HepG2 (cell line): ENCODE results near the gene LOXL3. TPM values are rescaled to one million over a fixed set of nuclear protein-coding genes. Genes with fewer than 3 reads are reported as not detected.

Experiments used
- CBX5 ChIP-seq: sonication (generic); formaldehyde crosslinking; IDR thresholded peaks from 2 replicates; pipeline ENCODE4 v1.4.0; 2020; ENCODE audit warnings: missing genetic modification reagents, borderline replicate concordance
- ERF ChIP-seq: IDR thresholded peaks from 2 replicates; pipeline ENCODE4 v1.6.1; 2018; ENCODE audit warnings: missing biosample characterization, missing genetic modification reagents
- GABPA ChIP-seq, 2 experiments: IDR thresholded peaks; 2 replicates each; pipeline ENCODE4 v1.6.1; 2011 to 2016; ENCODE audit warnings: low read depth in 2 of 2, low read length in 1 of 2, missing biosample characterization in 1 of 2, missing genetic modification characterization in 1 of 2
- HOXA7 ChIP-seq: sonication (generic); formaldehyde crosslinking; IDR thresholded peaks from 2 replicates; pipeline ENCODE4 v1.8.1; 2022; ENCODE audit warnings: mild to moderate bottlenecking, missing genetic modification reagents, moderate library complexity
- MTF1 ChIP-seq: sonication (generic); formaldehyde crosslinking; IDR thresholded peaks from 2 replicates; pipeline ENCODE4 v1.5.0; 2020; ENCODE audit warnings: missing genetic modification reagents
- PAWR ChIP-seq: sonication (generic); formaldehyde crosslinking; IDR thresholded peaks from 2 replicates; pipeline ENCODE4 v1.4.0; 2020; ENCODE audit warnings: missing genetic modification reagents, mild to moderate bottlenecking, borderline replicate concordance
- RNF2 ChIP-seq: fragments of 450-650 bp; conservative IDR thresholded peaks from 2 replicates; pipeline ENCODE4 v1.6.1; 2016; ENCODE audit warnings: low read depth
- SALL2 ChIP-seq: sonication (generic); formaldehyde crosslinking; IDR thresholded peaks from 2 replicates; pipeline ENCODE4 v1.8.1; 2023; ENCODE audit warnings: mild to moderate bottlenecking, missing genetic modification reagents, inconsistent platforms
- U2AF1 ChIP-seq: fragments of 200-400 bp; formaldehyde crosslinking; optimal IDR thresholded peaks from 2 replicates; pipeline ENCODE3; 2017; ENCODE audit warnings: mild to moderate bottlenecking, low read depth, low read length
- ZNF296 ChIP-seq: sonication (generic); formaldehyde crosslinking; conservative IDR thresholded peaks from 2 replicates; pipeline ENCODE4 v1.5.0; 2020; ENCODE audit warnings: mild to moderate bottlenecking, missing genetic modification reagents
- ZNF3 ChIP-seq: IDR thresholded peaks from 2 replicates; pipeline ENCODE4 v1.7.0; 2017; ENCODE audit warnings: inconsistent platforms
- ZNF530 ChIP-seq: sonication (generic); formaldehyde crosslinking; IDR thresholded peaks from 2 replicates; pipeline ENCODE4 v1.5.0; 2020; ENCODE audit warnings: low read depth, mild to moderate bottlenecking, missing genetic modification reagents
- ZNF619 ChIP-seq: sonication (generic); formaldehyde crosslinking; IDR thresholded peaks from 2 replicates; pipeline ENCODE4 v1.4.0; 2020; ENCODE audit warnings: mild to moderate bottlenecking, missing genetic modification reagents
- polyA plus RNA-seq, 8 experiments: library from polyadenylated mRNA; depleted of rRNA in 3 of 8; stranded (reverse) in 7 of 8; unstranded in 1 of 8; fragments of >200 nt; fragmentation: Illumina TruSeq in 4 of 8; extraction: Trizol in 4 of 8; gene quantifications; 2 replicates each; pipeline versions ENCODE4 v1.2.1 to v1.2.3, GENCODE V29; 2011 to 2016; ENCODE audit warnings: low read depth in 4 of 8, missing spikeins in 1 of 8, mixed read lengths in 1 of 8; ENCODE audit not compliant: insufficient read depth in 1 of 8
- total RNA-seq, 5 experiments: library from RNA; depleted of rRNA; stranded (reverse); fragments of >200 nt; fragmentation: Illumina TruSeq; extraction: Trizol; gene quantifications; 2 replicates each; pipeline ENCODE4 v1.2.3, GENCODE V29; 2016; ENCODE audit warnings: low read depth in 1 of 5
- TF ChIP-seq, protein P1 (sequence below): sonication (generic); formaldehyde crosslinking; IDR thresholded peaks from 2 replicates; pipeline ENCODE4 v1.9.0; 2021; ENCODE audit warnings: missing genetic modification reagents, borderline replicate concordance
- TF ChIP-seq, protein P2 (sequence below): sonication (generic); formaldehyde crosslinking; IDR thresholded peaks from 2 replicates; pipeline ENCODE4 v1.4.0; 2020; ENCODE audit warnings: mild to moderate bottlenecking, missing genetic modification reagents
- TF ChIP-seq, protein P3 (sequence below): sonication (generic); formaldehyde crosslinking; IDR thresholded peaks from 2 replicates; pipeline ENCODE4 v1.8.0; 2022; ENCODE audit warnings: missing genetic modification reagents, low read depth, mild to moderate bottlenecking, borderline replicate concordance
- TF ChIP-seq, protein P4 (sequence below): IDR thresholded peaks from 2 replicates; pipeline ENCODE4 v1.6.1; 2016; ENCODE audit warnings: missing genetic modification reagents, missing compliant biosample characterization

LOXL3 gene
- total and polyA plus RNA-seq, 2 of the 13 experiments (the other 11 are each of a cell fraction or from before 2014, with no cell fraction given): 0.55 to 6.5 TPM

DNA sequence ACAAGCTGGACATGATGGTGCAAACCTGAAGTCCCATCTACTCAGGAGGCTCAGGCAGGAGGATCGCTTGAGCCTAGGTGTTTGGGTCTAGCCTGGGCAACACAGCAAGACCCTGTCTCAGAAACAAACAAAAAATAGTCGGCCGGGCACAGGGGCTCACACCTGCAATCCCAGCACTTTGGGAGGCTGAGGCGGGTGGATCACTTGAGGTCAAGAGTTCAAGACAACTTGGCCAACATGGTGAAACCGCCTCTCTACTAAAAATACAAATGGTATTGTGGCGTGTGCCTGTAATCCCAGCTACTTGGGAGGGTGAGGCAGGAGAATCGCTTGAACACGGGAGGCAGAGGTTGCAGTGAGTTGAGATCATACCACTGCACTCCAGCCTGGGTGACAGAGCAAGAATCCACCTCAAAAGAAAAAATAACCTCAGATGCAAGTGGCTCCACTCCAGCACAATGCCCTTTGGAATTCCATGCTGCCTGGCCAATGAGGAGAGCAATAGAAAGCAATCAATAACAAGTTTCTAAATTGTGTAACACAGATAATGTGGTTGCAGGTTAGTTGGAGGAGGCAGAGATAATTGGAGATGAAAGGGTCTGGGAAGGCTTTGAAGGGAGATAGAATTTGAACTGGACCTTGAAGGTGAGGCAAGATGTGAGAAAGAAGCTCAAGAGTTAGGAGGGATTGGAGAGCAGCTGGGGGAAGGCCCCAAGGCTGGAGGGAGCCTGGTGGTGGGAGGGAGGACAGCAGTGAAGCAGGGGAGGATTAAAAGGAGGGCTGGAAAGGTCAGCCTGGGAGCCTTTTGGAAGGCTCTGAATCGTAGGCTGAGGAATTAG, 64.9 kb downstream of the LOXL3 start (continued):
- TF ChIP-seq, protein P1, sequence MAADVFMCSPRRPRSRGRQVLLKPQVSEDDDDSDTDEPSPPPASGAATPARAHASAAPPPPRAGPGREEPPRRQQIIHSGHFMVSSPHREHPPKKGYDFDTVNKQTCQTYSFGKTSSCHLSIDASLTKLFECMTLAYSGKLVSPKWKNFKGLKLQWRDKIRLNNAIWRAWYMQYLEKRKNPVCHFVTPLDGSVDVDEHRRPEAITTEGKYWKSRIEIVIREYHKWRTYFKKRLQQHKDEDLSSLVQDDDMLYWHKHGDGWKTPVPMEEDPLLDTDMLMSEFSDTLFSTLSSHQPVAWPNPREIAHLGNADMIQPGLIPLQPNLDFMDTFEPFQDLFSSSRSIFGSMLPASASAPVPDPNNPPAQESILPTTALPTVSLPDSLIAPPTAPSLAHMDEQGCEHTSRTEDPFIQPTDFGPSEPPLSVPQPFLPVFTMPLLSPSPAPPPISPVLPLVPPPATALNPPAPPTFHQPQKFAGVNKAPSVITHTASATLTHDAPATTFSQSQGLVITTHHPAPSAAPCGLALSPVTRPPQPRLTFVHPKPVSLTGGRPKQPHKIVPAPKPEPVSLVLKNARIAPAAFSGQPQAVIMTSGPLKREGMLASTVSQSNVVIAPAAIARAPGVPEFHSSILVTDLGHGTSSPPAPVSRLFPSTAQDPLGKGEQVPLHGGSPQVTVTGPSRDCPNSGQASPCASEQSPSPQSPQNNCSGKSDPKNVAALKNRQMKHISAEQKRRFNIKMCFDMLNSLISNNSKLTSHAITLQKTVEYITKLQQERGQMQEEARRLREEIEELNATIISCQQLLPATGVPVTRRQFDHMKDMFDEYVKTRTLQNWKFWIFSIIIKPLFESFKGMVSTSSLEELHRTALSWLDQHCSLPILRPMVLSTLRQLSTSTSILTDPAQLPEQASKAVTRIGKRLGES: no peak
- TF ChIP-seq CBX5 (CRISPR knock-in tag) (no peak; the same call in 1 of the 2 replicates), PAWR (CRISPR knock-in tag) (no peak), SALL2 (CRISPR knock-in tag) (0 out of 2 replicates have a peak, but pooled peaks have one; percentile 39), HOXA7 (CRISPR knock-in tag) (peak; percentile 93; the same call in 1 of the 2 replicates), MTF1 (CRISPR knock-in tag) (no peak), ZNF530 (CRISPR knock-in tag) (no peak), ZNF3 (no peak), RNF2 (no peak), ZNF619 (peak; percentile 67; the same call in 1 of the 2 replicates), ERF (CRISPR knock-in tag) (0 out of 2 replicates have a peak, but pooled peaks have one; percentile 34), ZNF296 (CRISPR knock-in tag) (no peak), GABPA (IDR thresholded peaks at IDR 0.05; ENCODE audit: low read depth, low read length) (no peak), GABPA (CRISPR knock-in tag; IDR thresholded peaks at IDR 0.05; ENCODE audit: low read depth) (peak; percentile 36), U2AF1 (no peak)
- TF ChIP-seq, protein P2, sequence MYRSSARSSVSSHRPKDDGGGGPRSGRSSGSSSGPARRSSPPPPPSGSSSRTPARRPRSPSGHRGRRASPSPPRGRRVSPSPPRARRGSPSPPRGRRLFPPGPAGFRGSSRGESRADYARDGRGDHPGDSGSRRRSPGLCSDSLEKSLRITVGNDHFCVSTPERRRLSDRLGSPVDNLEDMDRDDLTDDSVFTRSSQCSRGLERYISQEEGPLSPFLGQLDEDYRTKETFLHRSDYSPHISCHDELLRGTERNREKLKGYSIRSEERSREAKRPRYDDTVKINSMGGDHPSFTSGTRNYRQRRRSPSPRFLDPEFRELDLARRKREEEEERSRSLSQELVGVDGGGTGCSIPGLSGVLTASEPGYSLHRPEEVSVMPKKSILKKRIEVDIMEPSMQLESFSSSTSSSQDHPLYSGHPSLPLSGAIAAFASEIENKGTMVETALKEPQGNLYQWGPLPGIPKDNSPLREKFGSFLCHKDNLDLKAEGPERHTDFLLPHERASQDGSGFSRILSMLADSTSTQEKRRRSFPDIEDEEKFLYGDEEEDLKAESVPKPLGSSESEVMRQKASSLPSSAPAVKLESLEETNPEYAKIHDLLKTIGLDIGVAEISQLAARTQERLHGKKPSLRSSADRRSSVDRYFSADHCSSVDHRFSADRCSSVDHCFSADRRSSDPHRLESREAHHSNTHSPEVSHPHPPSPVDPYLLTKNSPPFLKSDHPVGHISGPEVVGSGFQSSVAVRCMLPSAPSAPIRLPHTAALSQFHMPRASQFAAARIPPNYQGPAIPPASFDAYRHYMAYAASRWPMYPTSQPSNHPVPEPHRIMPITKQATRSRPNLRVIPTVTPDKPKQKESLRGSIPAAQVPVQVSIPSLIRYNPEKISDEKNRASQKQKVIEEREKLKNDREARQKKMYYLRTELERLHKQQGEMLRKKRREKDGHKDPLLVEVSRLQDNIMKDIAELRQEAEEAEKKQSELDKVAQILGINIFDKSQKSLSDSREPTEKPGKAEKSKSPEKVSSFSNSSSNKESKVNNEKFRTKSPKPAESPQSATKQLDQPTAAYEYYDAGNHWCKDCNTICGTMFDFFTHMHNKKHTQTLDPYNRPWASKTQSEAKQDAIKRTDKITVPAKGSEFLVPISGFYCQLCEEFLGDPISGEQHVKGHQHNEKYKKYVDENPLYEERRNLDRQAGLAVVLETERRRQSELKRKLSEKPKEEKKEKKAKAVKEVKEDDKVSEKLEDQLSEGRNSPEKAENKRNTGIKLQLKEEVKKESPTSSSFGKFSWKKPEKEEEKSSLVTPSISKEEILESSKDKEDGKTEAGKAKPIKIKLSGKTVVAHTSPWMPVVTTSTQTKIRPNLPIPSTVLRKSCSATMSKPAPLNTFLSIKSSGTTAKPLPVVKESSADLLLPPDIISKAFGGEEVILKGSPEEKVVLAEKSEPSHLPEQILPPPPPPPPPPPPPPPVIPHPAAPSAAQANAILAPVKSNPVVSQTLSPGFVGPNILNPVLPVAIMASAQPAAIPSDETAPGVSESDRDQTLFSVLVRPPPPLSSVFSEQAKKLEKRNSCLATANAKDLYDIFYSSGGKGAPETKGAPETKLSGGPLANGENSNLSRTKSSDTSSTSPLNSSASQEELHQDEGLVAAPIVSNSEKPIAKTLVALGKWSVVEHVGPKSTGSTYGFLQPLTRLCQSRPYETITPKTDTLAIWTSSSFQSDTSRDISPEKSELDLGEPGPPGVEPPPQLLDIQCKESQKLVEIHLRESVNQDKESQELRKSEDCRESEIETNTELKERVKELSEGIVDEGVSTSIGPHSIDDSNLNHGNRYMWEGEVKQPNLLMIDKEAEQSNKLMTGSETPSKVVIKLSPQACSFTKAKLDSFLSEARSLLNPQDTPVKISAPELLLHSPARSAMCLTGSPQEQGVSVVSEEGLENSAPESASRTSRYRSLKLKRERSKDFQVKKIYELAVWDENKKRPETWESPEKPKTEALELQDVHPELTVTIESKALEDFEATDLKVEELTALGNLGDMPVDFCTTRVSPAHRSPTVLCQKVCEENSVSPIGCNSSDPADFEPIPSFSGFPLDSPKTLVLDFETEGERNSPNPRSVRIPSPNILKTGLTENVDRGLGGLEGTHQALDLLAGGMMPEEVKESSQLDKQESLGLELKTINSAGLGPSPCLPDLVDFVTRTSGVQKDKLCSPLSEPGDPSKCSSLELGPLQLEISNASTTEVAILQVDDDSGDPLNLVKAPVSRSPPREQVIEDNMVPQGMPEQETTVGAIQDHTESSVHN: no peak
- TF ChIP-seq, protein P3, sequence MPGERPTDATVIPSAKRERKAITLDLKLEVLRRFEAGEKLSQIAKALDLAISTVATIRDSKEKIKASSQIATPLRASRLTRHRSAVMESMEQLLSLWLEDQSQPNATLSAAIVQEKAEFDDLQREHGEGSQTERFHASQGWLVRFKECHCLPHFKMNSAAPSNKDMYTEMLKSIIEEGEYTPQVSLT (CRISPR knock-in tag): no peak
- TF ChIP-seq, protein P4, sequence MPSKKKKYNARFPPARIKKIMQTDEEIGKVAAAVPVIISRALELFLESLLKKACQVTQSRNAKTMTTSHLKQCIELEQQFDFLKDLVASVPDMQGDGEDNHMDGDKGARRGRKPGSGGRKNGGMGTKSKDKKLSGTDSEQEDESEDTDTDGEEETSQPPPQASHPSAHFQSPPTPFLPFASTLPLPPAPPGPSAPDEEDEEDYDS (CRISPR knock-in tag): no peak
